Tibial nerve (tissue), 4 donors: ENCODE data around the gene RCAN1. TPM values are rescaled to one million over a fixed set of nuclear protein-coding genes. Genes with fewer than 3 reads are reported as not detected.

Experiments
- DNase-seq, 2 donors: peaks; one replicate each; pipeline ENCODE4 v3.0.0-alpha.2; 2019; ENCODE audit warnings: low spot score in 2 of 2
- H3K27ac ChIP-seq, 4 donors: fragments of 200-600 bp; sonication (generic) in 3 of 4; one replicate each; pipeline ENCODE4 v1.5.1; 2017 to 2019; ENCODE audit warnings: mild to moderate bottlenecking in 1 of 4
- H3K27me3 ChIP-seq, 2 donors: fragments of 200-600 bp; sonication (generic) in 1 of 2; one replicate each; pipeline versions ENCODE4 v1.5.1 to v1.6.0; 2017 to 2019
- H3K36me3 ChIP-seq, 3 donors: fragments of 200-600 bp; sonication (generic); one replicate each; pipeline ENCODE4 v1.5.1; 2018 to 2019
- H3K4me1 ChIP-seq, 4 donors: fragments of 200-600 bp; sonication (generic) in 3 of 4; one replicate each; pipeline ENCODE4 v1.5.1; 2017 to 2019
- H3K4me3 ChIP-seq, 4 donors: fragments of 200-600 bp; sonication (generic) in 3 of 4; one replicate each; pipeline ENCODE4 v1.5.1; 2017 to 2019; ENCODE audit warnings: mild to moderate bottlenecking in 1 of 4, moderate library complexity in 1 of 4
- H3K9me3 ChIP-seq, 4 donors: fragments of 200-600 bp; sonication (generic) in 3 of 4; one replicate each; pipeline ENCODE4 v1.5.1; 2017 to 2019
- CTCF ChIP-seq, 5 experiments: fragments of 200-600 bp in 3 of 5; fragments of 450-650 bp in 2 of 5; sonication (generic) in 3 of 5; IDR thresholded peaks; one replicate each; pipeline ENCODE4 v1.5.1; 2016 to 2019; ENCODE audit warnings: antibody characterized with exemption in 5 of 5, mild to moderate bottlenecking in 3 of 5, moderate library complexity in 2 of 5
- EP300 ChIP-seq, 2 donors: sonication (generic); formaldehyde crosslinking; IDR thresholded peaks; one replicate each; pipeline ENCODE4 v1.6.1; 2017; ENCODE audit warnings: antibody characterized with exemption in 2 of 2, mild to moderate bottlenecking in 1 of 2
- POLR2A ChIP-seq, 2 donors: fragments of 450-650 bp; IDR thresholded peaks; one replicate each; pipeline ENCODE4 v1.6.1; 2017; ENCODE audit warnings: antibody characterized with exemption in 2 of 2, mild to moderate bottlenecking in 2 of 2, moderate library complexity in 2 of 2
- WGBS, 2 donors: methylation state at CpG; one replicate each; pipeline ENCODE4 v1.1.5; 2018; 5-methylcytosine and 5-hydroxymethylcytosine counted together
- total RNA-seq, 4 donors: library from RNA; depleted of rRNA; stranded (reverse); fragments of >200 nt; gene quantifications; one replicate each; pipeline ENCODE4 v1.1.0, GENCODE V29; 2016

RCAN1 gene
- total RNA-seq, 4 donors from 2014 or later = 51.8 to 71.2 (median 66.7) TPM

GRCh38 chr21:34548781-34549376, 66.0 kb downstream of the RCAN1 start:
- WGBS, 2 donors = 86 to 87% methylated on average over 11 of the region's 11 CpGs
- Histone ChIP-seq H3K9me3 (no peaks in the 10 kb centered on the region), H3K4me3 (no peak overlapping the region), H3K4me1 (peaks cover 0 to 61% (median 34%) of the 10 kb centered on the region in 4 donors), H3K27ac (no peak overlapping the region), H3K27me3 (no peaks in the 10 kb centered on the region), H3K36me3 (no peaks in the 10 kb centered on the region)
- no peak for DNase-seq
- no peak for TF ChIP-seq POLR2A (IDR thresholded peaks at IDR 0.05)
- TF ChIP-seq CTCF (IDR thresholded peaks at IDR 0.05) = no peak
- TF ChIP-seq EP300 (IDR thresholded peaks at IDR 0.05) = no peak

GRCh38 chr21:34546542-34546941, 68.4 kb downstream of the RCAN1 start:
- peaks cover 0 to 48% (median 29%) of the 10 kb centered on the region in 4 donors for H3K4me1 ChIP-seq
- no peak for DNase-seq
- H3K27ac ChIP-seq = peak overlapping the region in 2 of 4 donors; percentile 88 to 92
- no peaks in the 10 kb centered on the region for H3K27me3 ChIP-seq
- no peak overlapping the region for H3K4me3 ChIP-seq
- H3K9me3 ChIP-seq = peaks cover 0 to 5% (median 0%) of the 10 kb centered on the region in 4 donors
- WGBS, 2 donors = 63 to 64% methylated on average over 6 of the region's 6 CpGs
- no peaks in the 10 kb centered on the region for H3K36me3 ChIP-seq
- TF ChIP-seq POLR2A (IDR thresholded peaks at IDR 0.05) = no peak
- no peak for TF ChIP-seq CTCF (IDR thresholded peaks at IDR 0.05)
- no peak for TF ChIP-seq EP300 (IDR thresholded peaks at IDR 0.05)

- TF ChIP-seq POLR2A (IDR thresholded peaks at IDR 0.05) = peak in 1 of 2 donors; percentile 12
- TF ChIP-seq CTCF (IDR thresholded peaks at IDR 0.05) = peak in 1 of 5 experiments; percentile 17
- peak; percentile 78 to 97 for TF ChIP-seq EP300 (IDR thresholded peaks at IDR 0.05)
- peaks cover 0 to 48% (median 29%) of the 10 kb centered on the region in 4 donors for H3K4me1 ChIP-seq
- H3K27me3 ChIP-seq = no peaks in the 10 kb centered on the region
- H3K36me3 ChIP-seq = no peaks in the 10 kb centered on the region
- DNase-seq = peak in 1 of 2 donors; percentile 27
- H3K4me3 ChIP-seq = peak overlapping the region in 1 of 4 donors; percentile 10
- peak overlapping the region; percentile 63 to 92 (median 77) for H3K27ac ChIP-seq
- peaks cover 0 to 5% (median 0%) of the 10 kb centered on the region in 4 donors for H3K9me3 ChIP-seq
- WGBS, 2 donors = 26 to 32% methylated on average over 10 of the region's 10 CpGs
These were observed 69.6 kb downstream of the RCAN1 start for GRCh38 chr21:34545079-34545884.

- WGBS, 2 donors = 80 to 89% methylated on average over 7 of the region's 7 CpGs
- TF ChIP-seq CTCF (IDR thresholded peaks at IDR 0.05) = peak; percentile 28 to 60 (median 43)
- TF ChIP-seq POLR2A (IDR thresholded peaks at IDR 0.05) = no peak
- TF ChIP-seq EP300 (IDR thresholded peaks at IDR 0.05) = peak in 1 of 2 donors; percentile 23
- H3K4me3 ChIP-seq = no peak overlapping the region
- peaks cover 0 to 48% (median 29%) of the 10 kb centered on the region in 4 donors for H3K4me1 ChIP-seq
- no peaks in the 10 kb centered on the region for H3K27me3 ChIP-seq
- H3K27ac ChIP-seq = peak overlapping the region in 3 of 4 donors; percentile 66 to 92 (median 88)
- DNase-seq = peak in 1 of 2 donors; percentile 79
- peaks cover 0 to 5% (median 0%) of the 10 kb centered on the region in 4 donors for H3K9me3 ChIP-seq
- H3K36me3 ChIP-seq = no peaks in the 10 kb centered on the region
These were observed 70.8 kb downstream of the RCAN1 start for GRCh38 chr21:34544032-34544496.
